ENCODE results near the gene QSOX1. TPM values are rescaled to one million over a fixed set of nuclear protein-coding genes. Genes with fewer than 3 reads are reported as not detected.

Gene QSOX1
- polyA plus RNA-seq, 4 donors, result 52.7 to 73.5 (median 63.2) TPM

GRCh38 chr1:180210008-180210620, 55.4 kb downstream of the QSOX1 start:
- no peak for DNase-seq (ENCODE audit: low read depth in 4 of 4, low spot score in 2 of 4)

DNA sequence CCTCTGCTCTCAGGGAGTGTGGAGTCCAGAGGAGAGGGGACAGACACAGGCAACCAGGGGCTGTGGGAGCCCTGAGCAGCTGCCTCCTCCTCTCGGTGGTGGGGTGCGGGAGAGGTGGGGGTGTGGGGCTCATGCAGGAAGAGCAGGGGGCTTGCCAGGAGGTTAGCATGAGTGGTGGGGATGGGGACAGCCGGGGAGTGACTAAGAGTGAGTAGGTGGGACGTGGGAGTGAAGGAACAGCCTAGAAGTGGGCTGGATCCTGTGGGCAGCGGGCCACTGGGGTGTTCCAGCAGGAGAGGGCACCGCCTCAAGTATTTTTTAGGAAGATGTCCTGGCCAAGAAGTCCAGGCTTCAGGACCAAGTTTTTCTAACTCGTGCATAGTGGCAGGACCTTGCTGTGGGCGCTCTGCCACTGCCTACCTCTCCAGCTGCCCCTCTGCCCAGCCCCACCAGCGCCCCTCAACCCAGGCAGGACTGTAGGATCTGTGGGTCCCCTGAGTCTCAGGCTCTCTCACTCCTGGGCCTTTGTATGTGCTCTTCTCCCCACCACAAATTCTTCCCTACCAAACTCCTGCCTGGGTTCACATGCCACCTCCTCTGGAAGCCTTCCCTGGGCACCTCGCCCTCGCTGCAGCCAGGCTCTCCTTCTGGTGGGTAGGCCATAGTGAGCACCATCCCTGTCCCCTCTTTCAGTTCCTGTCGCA, 56.6 kb downstream of the QSOX1 start:
- DNase-seq (ENCODE audit: low read depth in 4 of 4, low spot score in 2 of 4), result no peak

DNA sequence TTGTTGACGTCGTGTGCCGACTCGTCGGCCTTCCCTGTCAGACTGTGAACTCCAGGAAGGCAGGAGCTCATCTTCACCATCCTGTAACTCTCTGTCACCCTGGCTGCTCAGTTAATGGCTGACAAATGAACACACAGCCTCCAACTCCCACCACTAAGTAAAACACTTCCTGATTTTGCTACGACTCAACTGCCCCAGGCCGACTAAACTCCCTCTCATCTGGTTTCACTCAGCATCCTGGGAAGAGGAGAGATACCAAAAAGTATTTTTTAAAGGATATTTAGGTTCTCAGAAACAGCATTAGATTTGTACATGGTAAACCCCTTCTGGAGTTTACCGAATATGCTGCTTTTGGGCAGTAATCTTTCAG, 57.2 kb downstream of the QSOX1 start:
- no peak for DNase-seq (ENCODE audit: low read depth in 4 of 4, low spot score in 2 of 4)

- no peak for DNase-seq (ENCODE audit: low read depth in 4 of 4, low spot score in 2 of 4)
These were observed 58.9 kb downstream of the QSOX1 start for GRCh38 chr1:180213401-180214170.

DNA sequence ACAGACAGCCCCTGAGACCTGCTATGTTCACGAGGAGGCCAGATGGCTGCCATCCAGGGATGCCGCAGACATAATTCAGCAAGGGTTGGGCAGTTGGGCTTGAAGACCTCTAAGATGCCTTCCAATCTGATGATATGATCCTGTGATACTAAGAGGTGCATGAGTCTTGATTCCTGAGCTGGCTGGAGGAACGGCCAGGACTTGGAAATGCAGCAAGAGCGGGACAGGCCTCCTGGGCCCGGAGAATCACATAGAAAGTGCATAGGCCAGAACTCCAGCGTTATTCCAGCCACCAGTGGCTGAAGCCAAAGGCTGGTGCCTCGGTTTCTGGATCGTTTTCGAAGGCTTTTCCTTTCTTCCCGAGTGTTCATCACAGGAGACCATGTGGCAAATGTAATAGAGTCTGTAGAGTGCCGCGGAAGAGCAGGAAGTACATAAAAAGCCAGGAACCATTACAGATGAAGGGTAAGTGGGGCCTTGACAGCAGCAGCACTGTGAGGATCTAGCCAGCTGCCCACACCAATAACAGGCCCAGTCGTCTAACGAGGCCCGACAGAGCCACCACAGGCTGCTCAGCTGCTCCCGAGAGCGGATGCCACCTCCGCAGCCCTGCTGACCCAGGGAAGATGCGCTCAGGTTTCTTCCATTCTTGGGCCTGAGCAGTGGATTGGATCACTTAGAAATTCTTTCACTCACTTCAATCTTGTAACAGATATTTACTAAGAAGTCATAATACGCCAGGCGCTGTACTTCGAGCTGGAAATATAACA, 61.4 kb downstream of the QSOX1 start:
- no peak for DNase-seq (ENCODE audit: low read depth in 4 of 4, low spot score in 2 of 4)

GRCh38 chr1:180217006-180217405, 62.3 kb downstream of the QSOX1 start:
- DNase-seq (ENCODE audit: low read depth in 4 of 4, low spot score in 2 of 4), result no peak

DNA sequence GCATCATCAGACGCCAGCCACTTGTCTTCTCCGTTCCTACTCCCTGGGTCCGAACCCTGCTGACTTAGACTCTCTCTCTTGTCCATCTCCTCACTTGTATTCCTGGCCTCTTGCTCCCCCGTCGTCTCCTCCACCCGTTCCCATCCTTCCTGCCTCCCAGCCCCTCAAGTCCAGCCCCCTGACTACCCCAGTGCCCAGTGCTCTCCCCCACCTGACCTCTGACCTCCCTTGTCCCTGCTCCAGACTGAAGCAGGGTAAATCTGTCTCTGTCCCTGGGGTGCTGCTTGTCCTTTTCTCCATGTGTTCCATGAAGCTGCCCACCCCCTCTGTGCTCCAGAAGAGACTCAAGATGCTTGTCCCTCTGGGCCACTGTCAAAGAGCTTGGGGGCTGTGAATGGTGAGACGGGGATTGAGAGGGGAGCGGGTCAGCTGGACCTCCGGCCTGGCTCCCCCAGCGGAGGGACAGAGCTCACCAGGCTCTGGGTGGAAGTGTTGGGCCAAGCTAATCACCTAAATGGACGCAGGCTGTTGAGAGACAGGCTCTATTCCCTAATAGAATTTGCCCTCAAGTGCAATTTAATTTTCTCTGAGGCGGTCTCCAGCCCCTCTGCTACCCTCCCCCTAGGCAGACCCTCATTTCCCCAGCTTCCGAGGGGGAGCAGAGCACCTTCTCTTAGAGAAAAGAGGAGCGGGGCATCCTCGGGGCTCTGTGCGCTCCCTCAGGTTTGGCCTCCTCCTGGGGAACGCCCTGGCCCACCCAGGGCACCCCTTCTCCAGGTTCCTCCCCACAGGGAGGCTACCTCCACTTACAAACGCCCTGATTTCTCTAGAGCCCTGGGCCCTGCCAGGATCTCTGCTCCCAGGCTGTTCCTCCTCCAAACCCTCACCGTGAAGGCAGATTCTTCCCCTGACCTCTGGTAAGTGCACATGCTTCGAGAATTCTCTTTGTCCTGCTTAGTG, 64.4 kb downstream of the QSOX1 start:
- DNase-seq (ENCODE audit: low read depth in 4 of 4, low spot score in 2 of 4), result no peak

- no peak for DNase-seq (ENCODE audit: low read depth in 4 of 4, low spot score in 2 of 4)
These were observed 65.1 kb downstream of the QSOX1 start for GRCh38 chr1:180219776-180220175.

- DNase-seq (ENCODE audit: low read depth in 4 of 4, low spot score in 2 of 4), result no peak
These were observed 66.8 kb downstream of the QSOX1 start for GRCh38 chr1:180221462-180221861.

- no peak for DNase-seq (ENCODE audit: low read depth in 4 of 4, low spot score in 2 of 4)
These were observed 70.2 kb downstream of the QSOX1 start for GRCh38 chr1:180224902-180225301.

GRCh38 chr1:180225403-180225802, 70.7 kb downstream of the QSOX1 start:
- no peak for DNase-seq (ENCODE audit: low read depth in 4 of 4, low spot score in 2 of 4)

- no peak for DNase-seq (ENCODE audit: low read depth in 4 of 4, low spot score in 2 of 4)
These were observed 73.4 kb downstream of the QSOX1 start for GRCh38 chr1:180227861-180228647.

GRCh38 chr1:180228648-180229482, 74.2 kb downstream of the QSOX1 start:
- DNase-seq (ENCODE audit: low read depth in 4 of 4, low spot score in 2 of 4), result no peak

DNA sequence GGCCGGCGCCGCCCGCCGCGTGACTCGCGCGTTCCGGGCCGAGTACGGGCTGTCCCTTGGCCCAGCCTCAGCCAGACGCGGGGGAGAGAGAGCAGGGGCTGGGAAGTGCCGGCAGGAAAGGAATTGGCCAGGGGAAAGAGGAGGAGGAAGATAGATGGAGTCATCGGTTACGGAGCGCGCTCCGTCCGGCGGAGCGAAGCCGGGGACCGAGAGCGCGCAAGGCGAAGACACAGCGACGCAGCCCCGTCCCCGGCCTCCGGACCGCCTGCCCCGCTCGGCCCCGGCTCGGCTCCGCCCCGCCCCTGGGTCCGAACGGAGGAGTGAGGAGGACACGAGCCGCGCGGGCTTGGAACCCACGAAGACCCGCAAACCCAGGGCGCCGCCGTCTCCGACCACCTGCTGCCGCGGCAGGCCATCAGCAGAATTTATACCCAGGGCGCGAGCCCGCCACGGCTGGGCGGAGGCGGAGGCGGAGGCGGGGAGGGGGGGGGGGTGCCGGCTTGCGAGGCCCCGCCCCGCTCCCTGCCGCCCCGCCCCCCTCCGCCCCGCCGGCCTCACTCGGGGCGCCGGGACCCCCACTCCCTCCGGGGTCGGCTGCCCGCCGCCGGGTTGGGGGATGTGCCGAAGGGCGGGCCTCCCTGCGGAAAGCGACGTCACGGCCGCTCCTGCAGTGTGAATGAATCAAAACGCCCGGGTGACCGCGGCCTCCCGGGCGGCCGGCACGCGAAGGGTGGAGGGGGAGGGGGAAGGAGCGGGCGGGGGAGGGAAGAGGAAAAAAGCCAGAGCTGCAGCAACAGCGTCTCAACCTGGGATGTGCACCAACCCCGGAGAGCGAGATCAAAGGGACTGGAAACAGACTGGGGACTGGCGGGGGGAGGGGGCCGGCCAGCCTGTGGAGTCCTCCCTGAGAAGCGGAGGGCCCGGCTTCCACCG, 75.1 kb downstream of the QSOX1 start, which contains the start of gene LHX4:
LHX4 (plus strand) TSS at position 782 of the 933 bp plus-strand sequence. CDS start 266 bp downstream, outside the sequence.
- no peak for DNase-seq (ENCODE audit: low read depth in 4 of 4, low spot score in 2 of 4)

GRCh38 chr1:180230416-180230790, 75.7 kb downstream of the QSOX1 start:
- DNase-seq (ENCODE audit: low read depth in 4 of 4, low spot score in 2 of 4), result no peak

DNA sequence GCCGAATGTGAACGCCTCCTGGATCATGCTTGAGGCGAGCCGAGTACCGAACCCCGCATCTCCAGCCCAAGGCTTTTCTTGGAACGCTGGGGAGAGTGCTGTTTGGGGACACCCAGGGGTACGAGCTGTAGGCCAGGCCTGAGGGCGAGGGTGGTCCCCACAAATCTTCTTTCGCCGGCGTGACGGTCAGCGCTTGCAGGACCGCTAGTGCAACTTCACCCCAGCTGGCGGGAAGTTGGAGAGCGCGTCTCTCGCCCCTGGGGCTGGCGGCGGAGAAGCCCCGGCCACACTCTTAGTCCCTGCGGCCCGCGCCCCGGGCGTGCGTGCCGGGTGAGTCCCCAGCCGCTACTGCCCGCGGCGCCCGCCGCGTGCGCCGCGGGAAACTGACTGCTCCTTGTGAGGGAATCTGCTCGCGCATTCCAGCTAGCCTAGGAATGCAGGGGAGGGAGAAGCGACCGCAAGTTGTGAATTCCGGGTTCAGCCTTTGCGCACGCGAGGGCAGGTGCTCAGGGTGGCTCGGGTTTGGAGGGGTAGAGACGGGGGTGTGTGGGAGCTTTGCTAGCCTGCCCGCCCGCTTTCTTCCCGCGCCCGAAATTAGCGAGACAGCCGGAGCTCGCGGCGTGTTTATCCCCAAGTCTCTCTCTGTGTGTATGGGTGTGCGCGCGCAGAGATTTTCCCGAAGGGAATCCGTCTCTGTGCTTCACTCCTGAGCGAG, 76.3 kb downstream of the QSOX1 start:
- no peak for DNase-seq (ENCODE audit: low read depth in 4 of 4, low spot score in 2 of 4)
